GM12801 (cell line): ENCODE data around the gene KCTD11.

ENCODE experiments used
- TF ChIP-seq, protein P1 (sequence below): IDR thresholded peaks from one replicate; pipeline ENCODE4 v1.5.1; 2011; ENCODE audit warnings: control low read depth; ENCODE audit not compliant: insufficient read length; ENCODE audit errors: extremely low read depth

The KCTD11 gene

DNA sequence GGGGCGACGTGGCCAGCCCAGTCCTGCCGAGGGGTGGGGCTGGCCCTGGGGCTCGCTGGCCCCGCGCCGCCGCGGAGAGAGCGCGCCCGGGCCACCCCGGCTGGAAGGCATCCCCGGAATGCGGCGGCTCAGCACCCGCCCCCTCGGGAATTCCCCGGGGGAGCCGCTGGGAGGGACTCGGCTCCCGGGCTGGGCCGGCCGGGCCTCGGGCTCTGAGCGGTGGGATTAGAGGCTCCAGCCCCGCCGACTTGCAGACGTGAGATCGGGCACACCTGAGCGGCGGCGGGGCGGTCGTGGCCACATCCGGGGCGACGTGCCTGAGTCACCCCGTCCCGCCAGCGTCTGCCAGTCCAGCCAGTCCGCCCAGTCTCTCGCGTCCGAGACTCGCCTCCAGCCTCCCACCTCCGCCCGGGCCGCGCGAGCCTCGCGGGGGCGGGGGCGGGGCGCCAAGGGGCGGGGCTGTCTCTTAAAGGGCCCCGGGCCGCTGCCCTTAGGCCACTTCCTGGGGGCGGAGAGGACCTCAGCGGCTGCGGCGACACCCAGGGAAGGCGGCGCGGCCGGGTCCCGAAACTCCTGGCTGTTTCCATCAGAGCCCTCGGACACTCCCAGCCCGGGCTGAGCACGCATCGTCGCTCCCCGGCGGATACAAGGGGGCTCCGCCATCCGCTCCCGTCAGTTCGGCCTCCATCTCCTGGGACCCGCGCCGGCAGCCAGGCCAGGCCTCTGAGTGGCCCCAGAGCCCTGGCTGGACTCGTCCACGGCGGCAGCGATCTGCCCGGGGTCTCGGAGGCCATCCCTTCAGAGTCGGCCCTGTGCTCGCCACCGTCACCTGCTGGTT is at the start of gene KCTD11:
Gene KCTD11 (plus strand): TSS at position 498 of the 838 bp plus-strand sequence.
- TF ChIP-seq, protein P1, sequence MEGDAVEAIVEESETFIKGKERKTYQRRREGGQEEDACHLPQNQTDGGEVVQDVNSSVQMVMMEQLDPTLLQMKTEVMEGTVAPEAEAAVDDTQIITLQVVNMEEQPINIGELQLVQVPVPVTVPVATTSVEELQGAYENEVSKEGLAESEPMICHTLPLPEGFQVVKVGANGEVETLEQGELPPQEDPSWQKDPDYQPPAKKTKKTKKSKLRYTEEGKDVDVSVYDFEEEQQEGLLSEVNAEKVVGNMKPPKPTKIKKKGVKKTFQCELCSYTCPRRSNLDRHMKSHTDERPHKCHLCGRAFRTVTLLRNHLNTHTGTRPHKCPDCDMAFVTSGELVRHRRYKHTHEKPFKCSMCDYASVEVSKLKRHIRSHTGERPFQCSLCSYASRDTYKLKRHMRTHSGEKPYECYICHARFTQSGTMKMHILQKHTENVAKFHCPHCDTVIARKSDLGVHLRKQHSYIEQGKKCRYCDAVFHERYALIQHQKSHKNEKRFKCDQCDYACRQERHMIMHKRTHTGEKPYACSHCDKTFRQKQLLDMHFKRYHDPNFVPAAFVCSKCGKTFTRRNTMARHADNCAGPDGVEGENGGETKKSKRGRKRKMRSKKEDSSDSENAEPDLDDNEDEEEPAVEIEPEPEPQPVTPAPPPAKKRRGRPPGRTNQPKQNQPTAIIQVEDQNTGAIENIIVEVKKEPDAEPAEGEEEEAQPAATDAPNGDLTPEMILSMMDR, result no peak

DNA sequence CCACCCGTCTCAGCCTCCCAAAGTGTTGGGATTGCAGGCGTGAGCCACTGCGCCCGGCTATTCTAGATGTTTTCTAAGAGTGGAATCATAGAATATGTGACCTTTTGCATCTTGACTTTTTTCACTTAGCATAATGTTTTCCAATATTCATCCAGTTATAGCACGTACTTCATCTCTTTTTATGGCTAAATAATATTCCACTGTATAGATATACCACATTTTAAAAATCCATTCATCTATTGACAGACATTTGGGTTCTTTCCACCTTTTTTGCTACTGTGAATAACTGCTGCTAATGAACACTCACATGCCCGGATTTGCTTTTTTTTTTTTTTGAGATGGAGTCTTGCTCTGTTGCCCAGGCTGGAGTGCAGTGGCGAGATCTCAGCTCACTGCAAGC is 47.8 kb upstream of the KCTD11 start:
- TF ChIP-seq, protein P1, result no peak

DNA sequence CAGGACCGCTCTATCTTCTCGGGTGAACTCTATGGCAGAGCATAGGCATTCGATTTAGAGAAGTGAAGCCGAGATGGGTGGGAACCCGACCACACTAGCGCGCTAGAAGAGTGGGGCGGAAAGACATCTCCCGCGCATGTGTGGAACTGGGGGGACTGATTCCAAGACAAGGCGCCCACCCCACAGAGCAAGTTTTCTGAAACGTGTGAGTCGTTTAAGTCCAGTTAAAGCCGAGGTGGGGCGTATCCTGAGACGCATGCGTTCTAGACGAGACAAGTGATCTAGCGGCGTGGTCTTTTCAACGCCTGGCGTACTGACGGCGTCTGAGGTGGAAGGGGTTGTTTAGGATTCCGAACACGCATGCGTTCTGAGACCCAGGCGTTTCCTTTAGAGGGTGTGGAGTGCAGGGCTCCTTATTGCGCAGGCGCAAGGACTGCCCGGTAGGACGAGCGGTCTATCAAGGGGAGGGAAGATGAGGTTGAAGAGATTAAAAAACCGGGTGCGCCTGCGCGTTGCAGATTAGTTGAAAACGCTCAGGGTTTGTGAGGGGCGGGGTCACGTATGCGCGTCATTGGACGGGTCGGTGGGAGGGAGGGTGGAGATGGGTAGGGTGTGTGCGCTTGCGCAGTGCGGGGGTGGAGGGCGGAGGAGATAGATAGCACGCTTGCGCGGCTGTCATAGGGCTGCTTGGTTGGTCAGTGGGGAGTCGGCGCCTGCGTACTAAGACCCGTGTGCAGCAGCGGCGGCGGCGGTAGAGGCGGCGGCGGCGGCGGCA is 44.9 kb upstream of the KCTD11 start, which contains the start of gene EIF5A:
Gene EIF5A (plus strand): TSS at position 718 of the 775 bp plus-strand sequence. CDS start 2,008 bp downstream, outside the sequence.
- TF ChIP-seq, protein P1, result no peak

DNA sequence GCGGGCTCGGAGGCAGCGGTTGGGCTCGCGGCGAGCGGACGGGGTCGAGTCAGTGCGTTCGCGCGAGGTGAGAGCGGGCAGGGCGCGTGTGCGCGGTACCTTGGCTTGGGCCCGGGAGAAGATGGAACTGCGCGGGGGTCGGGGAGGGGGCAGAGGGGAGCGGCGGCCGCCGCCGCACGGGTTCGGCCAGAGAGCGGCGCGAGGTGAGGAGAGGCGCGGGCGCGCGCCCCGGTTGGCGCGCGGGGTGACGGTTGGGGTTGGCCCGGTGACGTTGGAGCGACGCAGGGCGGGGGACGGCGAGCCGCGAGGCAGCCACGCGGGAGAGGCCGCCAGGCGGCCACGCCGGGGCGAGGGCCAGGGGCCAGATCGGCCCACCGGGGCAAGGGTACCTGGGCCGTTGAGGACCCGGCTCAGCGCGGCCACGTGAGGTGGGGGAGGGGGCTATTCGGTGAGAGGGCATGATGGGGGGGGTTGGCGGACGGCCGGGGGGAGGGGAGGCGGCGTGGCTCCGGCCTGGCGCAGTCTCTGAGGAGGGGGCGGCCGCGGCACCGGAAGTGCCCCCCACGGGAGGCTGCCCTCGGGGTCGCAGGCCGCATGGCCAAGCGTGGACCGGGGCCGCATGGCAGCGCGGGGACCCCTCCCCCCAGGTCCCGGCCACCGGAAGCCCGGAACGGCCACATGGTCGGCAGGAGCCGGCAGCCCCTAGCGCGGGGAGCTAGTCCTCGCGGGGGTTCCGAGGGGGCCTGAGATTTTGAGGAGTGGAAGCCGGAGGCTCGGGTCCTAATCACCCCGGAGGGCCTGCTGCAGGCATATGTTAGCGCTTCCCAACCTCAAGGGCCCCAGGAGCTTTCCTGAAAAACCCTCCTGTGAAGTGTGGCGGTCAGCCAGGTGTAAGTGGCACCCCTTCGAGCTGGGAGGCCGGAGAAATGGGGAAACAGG is 44.0 kb upstream of the KCTD11 start:
- TF ChIP-seq, protein P1, result no peak

DNA sequence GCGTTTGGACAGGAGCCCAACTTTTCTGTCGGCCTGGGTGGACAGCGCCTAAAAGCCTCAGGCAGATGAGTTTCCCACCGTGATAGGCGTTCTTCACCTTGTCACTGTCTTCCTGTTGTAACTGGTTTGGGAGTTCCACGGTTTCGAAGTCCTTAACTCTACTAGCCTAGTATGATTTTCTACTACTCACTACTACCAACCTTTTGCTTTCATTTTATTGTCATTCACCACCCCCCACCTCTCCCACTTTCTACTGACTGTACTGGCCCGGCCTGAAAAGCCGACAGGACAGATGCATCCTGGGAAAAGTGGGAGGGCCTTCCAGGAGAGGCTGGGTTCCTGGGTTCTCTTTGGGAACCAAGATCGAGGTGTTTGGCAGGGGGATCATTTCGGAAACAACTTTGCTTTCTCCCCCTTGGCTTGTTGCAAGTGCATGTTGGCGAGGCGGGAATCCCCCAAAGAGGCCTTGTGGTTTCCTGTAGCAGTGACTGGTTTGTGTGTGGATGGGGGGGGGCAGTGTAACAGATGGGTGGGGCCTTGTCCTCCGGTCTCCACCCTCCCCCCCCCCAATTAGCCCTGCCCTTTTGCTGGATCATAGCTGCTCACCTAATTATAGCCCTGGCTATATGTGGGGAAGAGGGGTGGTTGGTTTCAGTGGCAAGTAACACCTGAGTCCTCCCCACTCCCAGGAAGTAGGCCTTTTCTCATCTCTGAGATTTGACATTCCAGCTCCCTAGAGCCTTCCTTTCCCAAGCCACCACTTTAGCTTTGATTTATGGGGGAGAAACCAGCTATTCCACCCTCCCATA is 43.1 kb upstream of the KCTD11 start:
- TF ChIP-seq, protein P1, result no peak

DNA sequence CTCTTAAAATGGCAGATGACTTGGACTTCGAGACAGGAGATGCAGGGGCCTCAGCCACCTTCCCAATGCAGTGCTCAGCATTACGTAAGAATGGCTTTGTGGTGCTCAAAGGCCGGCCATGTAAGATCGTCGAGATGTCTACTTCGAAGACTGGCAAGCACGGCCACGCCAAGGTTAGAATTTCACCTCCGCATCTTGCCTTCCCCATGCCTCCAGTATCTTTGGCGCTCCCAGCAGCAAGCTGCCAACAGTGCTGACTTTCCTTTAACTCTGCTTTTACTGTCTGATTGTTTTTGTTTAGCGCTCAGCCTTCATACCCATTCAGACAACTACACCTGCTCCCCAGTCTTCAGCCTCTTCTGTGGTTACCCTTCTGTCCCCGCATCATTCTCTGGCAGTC is 42.3 kb upstream of the KCTD11 start:
- TF ChIP-seq, protein P1, result no peak
